ENCODE measurements around the gene IGLON5. TPM values are rescaled to one million over a fixed set of nuclear protein-coding genes. Genes with fewer than 3 reads are reported as not detected.

Gene IGLON5
- total and polyA plus RNA-seq, 2 donors = 0.21 to 0.25 TPM

GRCh38 chr19:51354103-51354741 is 42.8 kb downstream of the IGLON5 start:
- H3K4me3 ChIP-seq (ENCODE audit: low read depth, low read length) = no peak overlapping the region
- H3K27ac ChIP-seq (ENCODE audit: low read depth) = no peak overlapping the region
- no peak for DNase-seq (ENCODE audit: extremely low spot score)
- no peaks in the 10 kb centered on the region for H3K4me1 ChIP-seq (ENCODE audit: insufficient read depth)
- no peaks in the 10 kb centered on the region for H3K36me3 ChIP-seq (ENCODE audit: insufficient read depth)
- WGBS = 63% methylated on average over 12 of the region's 12 CpGs

GRCh38 chr19:51354742-51355148 is 43.3 kb downstream of the IGLON5 start:
- H3K4me3 ChIP-seq (ENCODE audit: low read depth, low read length) = no peak overlapping the region
- no peaks in the 10 kb centered on the region for H3K4me1 ChIP-seq (ENCODE audit: insufficient read depth)
- H3K27ac ChIP-seq (ENCODE audit: low read depth) = no peak overlapping the region
- DNase-seq (ENCODE audit: extremely low spot score) = peak; percentile 71
- H3K36me3 ChIP-seq (ENCODE audit: insufficient read depth) = no peaks in the 10 kb centered on the region
- 37% methylated on average over 8 of the region's 8 CpGs for WGBS

DNA sequence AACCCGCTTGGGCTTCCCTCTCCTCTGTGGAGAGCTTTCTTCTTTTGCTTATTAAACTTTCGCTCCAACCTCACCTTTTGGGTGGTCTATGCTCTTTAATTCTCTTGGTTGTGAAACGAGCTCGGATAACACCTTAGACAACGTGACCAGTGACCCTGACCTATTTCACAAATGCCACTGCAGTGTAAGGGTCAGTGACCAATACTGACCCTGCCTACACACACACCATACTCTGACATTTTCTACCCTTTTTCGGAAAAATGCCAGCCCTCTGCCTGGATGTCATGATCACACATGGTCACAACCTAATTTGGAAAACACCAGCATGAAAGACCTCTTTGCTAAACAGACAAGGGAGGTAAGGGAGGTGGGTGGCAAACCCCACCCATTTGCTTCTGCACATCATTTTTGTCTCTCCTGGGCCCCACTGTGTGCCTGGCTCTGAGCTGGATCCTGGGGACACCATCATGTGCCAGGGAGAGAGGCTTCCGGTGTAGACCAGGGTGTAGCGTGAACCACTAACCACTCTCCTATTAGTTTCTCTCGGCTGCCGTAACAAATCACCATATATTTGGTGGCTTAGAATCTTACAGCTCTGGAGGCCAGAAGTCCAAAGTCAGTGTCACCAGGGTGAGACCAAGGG is 44.8 kb downstream of the IGLON5 start:
- Histone ChIP-seq H3K36me3 (ENCODE audit: insufficient read depth) (no peaks in the 10 kb centered on the region), H3K4me1 (ENCODE audit: insufficient read depth) (no peaks in the 10 kb centered on the region), H3K27ac (ENCODE audit: low read depth) (no peak overlapping the region), H3K4me3 (ENCODE audit: low read depth, low read length) (no peak overlapping the region)
- 96% methylated on average over 10 of the region's 10 CpGs for WGBS
- DNase-seq (ENCODE audit: extremely low spot score) = no peak

DNA sequence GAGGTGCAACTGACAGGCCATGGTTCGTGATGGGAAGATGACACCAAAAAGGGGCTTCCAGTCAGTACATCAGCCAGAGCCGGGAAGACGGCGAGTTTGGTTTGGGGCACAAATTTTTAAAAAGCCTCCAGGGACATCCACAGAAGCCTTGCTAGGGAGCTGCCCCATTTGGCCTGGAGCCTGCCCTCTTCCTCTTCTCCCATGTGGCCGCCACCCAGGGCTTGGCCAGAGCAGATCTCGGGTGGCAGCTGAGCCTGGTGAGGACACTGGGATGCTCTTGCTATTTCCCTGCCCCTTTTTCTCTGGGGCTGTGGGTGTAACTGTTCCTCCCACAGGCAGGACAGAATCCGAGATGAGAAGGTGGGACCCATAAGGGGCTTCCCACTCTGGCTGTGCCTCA is 46.5 kb downstream of the IGLON5 start:
- WGBS = 86% methylated on average over 7 of the region's 7 CpGs
- no peak overlapping the region for H3K4me3 ChIP-seq (ENCODE audit: low read depth, low read length)
- DNase-seq (ENCODE audit: extremely low spot score) = no peak
- no peaks in the 10 kb centered on the region for H3K4me1 ChIP-seq (ENCODE audit: insufficient read depth)
- H3K27ac ChIP-seq (ENCODE audit: low read depth) = no peak overlapping the region
- H3K36me3 ChIP-seq (ENCODE audit: insufficient read depth) = no peaks in the 10 kb centered on the region

- H3K27ac ChIP-seq (ENCODE audit: low read depth) = no peak overlapping the region
- DNase-seq (ENCODE audit: extremely low spot score) = no peak
- WGBS = 80% methylated on average over 4 of the region's 4 CpGs
- H3K36me3 ChIP-seq (ENCODE audit: insufficient read depth) = no peaks in the 10 kb centered on the region
- H3K4me3 ChIP-seq (ENCODE audit: low read depth, low read length) = no peak overlapping the region
- no peaks in the 10 kb centered on the region for H3K4me1 ChIP-seq (ENCODE audit: insufficient read depth)
Observed at GRCh38 chr19:51359294-51359693, 47.9 kb downstream of the IGLON5 start.

DNA sequence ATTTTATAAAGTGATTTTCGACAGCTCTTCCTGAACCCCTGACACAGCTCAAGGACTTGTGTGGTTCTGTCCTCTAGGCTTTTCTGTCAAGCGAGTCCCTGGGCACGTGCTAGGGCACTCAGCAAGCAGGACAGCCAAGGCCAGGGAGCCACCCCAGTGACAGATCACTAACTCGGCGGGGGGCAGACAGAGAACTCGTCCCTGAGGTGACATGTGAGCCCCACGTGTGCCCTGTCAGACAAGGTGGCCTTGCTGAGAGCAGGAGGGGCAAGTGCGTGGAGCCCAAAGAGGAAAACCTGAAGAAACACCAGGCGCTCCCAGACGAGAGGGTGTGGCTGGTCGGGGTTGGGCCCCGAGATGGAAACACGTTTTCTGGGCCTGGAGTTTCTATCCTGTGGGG is 49.8 kb downstream of the IGLON5 start:
- no peaks in the 10 kb centered on the region for H3K36me3 ChIP-seq (ENCODE audit: insufficient read depth)
- WGBS = 88% methylated on average over 13 of the region's 13 CpGs
- DNase-seq (ENCODE audit: extremely low spot score) = no peak

GRCh38 chr19:51364200-51365106 is 53.0 kb downstream of the IGLON5 start:
- Histone ChIP-seq H3K4me3 (ENCODE audit: low read depth, low read length) (no peak overlapping the region), H3K4me1 (ENCODE audit: insufficient read depth) (peaks cover 2% of the 10 kb centered on the region), H3K36me3 (ENCODE audit: insufficient read depth) (no peaks in the 10 kb centered on the region), H3K27ac (ENCODE audit: low read depth) (no peak overlapping the region)
- WGBS = 81% methylated on average over 15 of the region's 15 CpGs
- DNase-seq (ENCODE audit: extremely low spot score) = no peak

More for the DNA sequence above, 49.8 kb downstream of the IGLON5 start:
- Histone ChIP-seq H3K4me1 (ENCODE audit: insufficient read depth) (peaks cover 2% of the 10 kb centered on the region), H3K4me3 (ENCODE audit: low read depth, low read length) (no peak overlapping the region), H3K27ac (ENCODE audit: low read depth) (no peak overlapping the region)

DNA sequence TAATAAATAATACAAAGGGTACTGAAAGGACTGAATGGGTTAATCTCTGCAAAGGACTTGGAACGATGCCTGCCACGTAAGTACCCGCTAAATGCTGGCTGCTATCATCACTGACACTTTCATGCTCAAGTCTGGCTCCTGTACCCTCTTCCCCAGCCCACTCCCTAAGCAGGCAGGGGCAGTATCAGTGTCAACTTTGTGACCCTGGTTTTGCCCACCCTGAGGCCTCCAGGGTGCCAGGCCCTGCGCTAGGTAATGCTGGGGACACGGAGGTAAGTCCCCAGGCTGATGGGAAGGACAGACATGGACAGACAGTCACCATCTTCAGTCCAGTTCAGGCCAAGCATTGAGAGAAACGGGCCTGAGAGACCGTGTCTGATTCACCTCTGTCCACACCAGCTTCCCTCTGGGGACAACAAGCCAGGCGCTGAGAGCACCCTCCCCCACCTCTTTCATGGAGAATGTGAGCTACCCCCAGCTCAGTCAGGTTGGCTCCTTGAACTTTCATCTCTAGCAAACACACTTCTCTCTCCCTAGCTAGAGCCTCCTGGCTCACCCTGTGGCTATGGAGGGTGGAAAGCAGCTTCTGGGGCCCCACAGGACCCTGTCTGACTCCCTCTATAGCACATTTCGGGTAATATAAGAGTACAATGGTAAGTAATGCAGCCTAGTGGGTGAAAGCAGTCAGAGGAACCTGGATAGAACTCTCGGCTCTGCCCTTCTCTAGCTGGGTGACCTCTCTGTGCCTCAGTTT is 53.9 kb downstream of the IGLON5 start:
- DNase-seq (ENCODE audit: extremely low spot score) = no peak
- H3K4me3 ChIP-seq (ENCODE audit: low read depth, low read length) = peak overlapping the region; percentile 77
- no peaks in the 10 kb centered on the region for H3K36me3 ChIP-seq (ENCODE audit: insufficient read depth)
- no peak overlapping the region for H3K27ac ChIP-seq (ENCODE audit: low read depth)
- 17% methylated on average over 10 of the region's 10 CpGs for WGBS
- H3K4me1 ChIP-seq (ENCODE audit: insufficient read depth) = peaks cover 2% of the 10 kb centered on the region

GRCh38 chr19:51365965-51366388 is 54.5 kb downstream of the IGLON5 start, which contains the start of gene ETFB:
TSS of gene ETFB (minus strand) at chr19:51366388. CDS start at chr19:51366326, 62 bp downstream.
- Histone ChIP-seq H3K36me3 (ENCODE audit: insufficient read depth) (no peaks in the 10 kb centered on the region), H3K4me1 (ENCODE audit: insufficient read depth) (peaks cover 2% of the 10 kb centered on the region), H3K4me3 (ENCODE audit: low read depth, low read length) (peak within 1 kb of the TSS; percentile 77), H3K27ac (ENCODE audit: low read depth) (peak within 1 kb of the TSS; percentile 92)
- no peak for DNase-seq (ENCODE audit: extremely low spot score)
- WGBS = under 1% methylated on average over 27 of the region's 27 CpGs

DNA sequence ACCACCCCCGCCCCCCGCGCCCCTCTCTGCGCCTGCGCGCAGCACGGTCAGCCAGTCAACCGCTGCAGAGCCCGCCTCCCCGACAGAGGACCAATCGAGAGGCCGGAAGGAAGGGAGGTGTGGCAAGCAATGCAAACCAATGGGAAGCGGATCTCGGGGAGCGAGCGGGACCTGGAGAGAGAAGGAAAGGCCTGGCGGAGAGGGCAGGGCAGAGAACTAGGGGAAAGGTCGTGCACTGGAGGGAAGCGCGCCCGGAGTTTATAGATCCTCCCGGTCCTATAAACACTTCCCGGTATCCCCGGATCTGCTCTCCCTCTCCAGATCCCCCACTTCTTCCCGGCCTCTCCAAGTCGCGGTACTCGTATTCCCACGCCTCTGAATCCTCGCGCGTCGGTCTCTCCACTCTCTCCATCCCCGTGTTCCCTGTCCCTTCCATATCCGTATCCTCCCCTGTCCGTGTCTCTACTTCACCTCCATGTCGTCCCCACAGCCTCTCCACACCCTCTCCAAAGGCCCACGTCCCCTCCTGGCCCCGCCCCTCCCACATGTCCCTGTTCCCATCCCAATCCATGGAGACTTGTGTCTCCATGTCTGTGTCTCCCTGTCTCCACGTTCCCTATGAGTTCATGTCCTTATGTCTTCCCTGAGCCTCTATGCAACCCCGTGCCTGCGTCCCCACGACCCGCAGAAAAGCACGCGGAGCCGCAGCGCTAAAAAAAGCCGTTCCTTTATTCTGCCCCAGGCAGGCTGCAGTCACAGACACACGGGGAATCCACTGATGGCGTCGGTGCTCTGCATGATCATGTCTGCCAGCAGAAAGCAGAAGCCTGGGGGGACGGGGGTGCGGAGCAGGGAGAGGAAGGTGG is 55.2 kb downstream of the IGLON5 start:
- peak; percentile 98 for DNase-seq (ENCODE audit: extremely low spot score)
- Histone ChIP-seq H3K4me1 (ENCODE audit: insufficient read depth) (peaks cover 2% of the 10 kb centered on the region), H3K36me3 (ENCODE audit: insufficient read depth) (no peaks in the 10 kb centered on the region), H3K4me3 (ENCODE audit: low read depth, low read length) (peak overlapping the region; percentile 77), H3K27ac (ENCODE audit: low read depth) (peak overlapping the region; percentile 89)
- WGBS = under 1% methylated on average over 54 of the region's 54 CpGs

DNA sequence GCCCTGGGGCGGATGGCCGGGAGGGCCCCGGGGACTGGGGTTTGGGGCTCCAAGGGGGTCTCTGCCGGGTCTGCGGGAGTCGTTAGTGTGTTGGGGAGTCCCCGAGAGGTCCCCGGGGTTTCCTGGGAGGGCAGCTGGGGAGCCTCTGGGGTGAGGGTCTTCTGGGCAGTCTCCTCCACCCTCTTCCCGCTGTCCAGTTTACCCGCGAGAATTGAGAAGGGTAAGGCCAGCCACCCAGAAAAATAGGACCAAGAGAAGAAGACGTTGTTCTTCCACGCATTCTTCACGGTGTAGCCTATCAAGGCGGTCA is 55.8 kb downstream of the IGLON5 start:
- Histone ChIP-seq H3K4me3 (ENCODE audit: low read depth, low read length) (peak overlapping the region; percentile 60), H3K36me3 (ENCODE audit: insufficient read depth) (no peaks in the 10 kb centered on the region), H3K27ac (ENCODE audit: low read depth) (peak overlapping the region; percentile 89), H3K4me1 (ENCODE audit: insufficient read depth) (peaks cover 2% of the 10 kb centered on the region)
- no peak for DNase-seq (ENCODE audit: extremely low spot score)
- under 1% methylated on average over 15 of the region's 15 CpGs for WGBS

DNA sequence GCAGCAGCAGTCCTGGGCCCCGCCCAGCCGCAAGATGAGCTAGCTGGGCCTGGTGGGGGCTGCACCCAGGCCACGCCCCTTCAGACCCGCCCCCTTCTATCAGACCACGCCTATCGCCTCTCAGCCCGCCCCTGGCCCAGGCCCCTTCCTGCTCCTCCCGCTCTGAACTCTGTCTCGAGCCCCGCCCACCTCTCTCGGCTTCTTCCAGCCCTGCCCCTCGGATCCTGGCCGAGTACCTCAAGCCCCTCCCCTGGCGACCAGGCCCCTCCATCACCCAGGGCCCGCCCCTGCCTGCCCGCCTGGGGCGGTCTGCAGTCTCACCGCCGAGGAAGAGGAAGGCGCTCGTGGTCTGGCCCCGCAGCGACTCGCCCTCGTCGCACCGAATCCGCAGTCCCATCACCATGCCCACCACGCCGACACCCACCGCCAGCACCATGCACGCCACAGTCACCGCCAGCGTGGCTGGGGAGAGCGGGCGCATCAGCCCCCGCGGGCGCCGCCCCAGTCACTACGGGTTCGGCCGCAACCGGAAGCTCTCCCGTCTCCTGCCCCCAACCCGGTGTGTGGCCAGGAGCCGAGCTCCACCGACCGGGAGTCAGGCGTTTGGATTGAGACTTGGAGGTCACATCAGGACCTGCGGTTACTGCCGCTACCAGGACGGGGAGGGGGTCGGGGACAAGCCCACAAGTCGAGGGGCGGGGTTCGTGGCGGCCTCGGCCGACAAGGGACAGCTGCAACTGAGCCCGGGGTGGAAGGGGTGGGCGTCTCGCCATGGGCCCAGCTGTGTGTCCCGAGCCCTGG is 56.3 kb downstream of the IGLON5 start:
- no peaks in the 10 kb centered on the region for H3K36me3 ChIP-seq (ENCODE audit: insufficient read depth)
- WGBS = under 1% methylated on average over 64 of the region's 64 CpGs
- DNase-seq (ENCODE audit: extremely low spot score) = peak; percentile 97
- peaks cover 2% of the 10 kb centered on the region for H3K4me1 ChIP-seq (ENCODE audit: insufficient read depth)
- H3K27ac ChIP-seq (ENCODE audit: low read depth) = peak overlapping the region; percentile 89
- peak overlapping the region; percentile 60 for H3K4me3 ChIP-seq (ENCODE audit: low read depth, low read length)
